ENCODE results near the gene RBBP7.

DNA sequence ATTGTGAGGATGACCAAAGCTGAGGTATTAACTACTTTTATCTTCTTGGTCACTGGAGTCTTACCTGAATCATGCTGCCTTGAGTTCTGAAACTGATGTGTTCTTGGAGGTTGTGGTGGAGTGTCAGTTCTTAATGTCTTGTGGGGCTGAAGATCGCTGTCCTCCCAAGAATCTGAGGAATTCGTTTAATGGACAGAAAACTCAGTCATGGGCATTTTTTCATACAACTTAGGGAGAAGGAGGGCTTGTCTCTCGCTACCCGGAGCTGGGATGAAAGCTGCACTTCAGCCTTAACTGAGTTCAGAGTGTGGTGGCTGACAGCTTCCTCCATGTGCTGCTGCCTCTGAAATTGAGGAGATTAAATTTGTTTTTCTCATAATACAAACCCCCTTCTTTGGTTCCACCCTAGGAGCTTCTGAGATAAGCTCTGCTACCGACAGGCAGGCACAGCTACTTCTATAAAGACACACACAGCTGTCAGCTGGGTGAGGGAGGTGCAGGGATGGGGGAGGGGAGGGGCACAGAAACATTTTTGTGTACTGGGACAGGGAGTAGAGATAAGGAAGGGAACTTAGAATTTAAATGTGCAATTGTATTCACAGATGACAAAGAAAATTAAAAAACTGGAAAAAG is 30.8 kb downstream of the RBBP7 start:
- TF ChIP-seq, protein P1, sequence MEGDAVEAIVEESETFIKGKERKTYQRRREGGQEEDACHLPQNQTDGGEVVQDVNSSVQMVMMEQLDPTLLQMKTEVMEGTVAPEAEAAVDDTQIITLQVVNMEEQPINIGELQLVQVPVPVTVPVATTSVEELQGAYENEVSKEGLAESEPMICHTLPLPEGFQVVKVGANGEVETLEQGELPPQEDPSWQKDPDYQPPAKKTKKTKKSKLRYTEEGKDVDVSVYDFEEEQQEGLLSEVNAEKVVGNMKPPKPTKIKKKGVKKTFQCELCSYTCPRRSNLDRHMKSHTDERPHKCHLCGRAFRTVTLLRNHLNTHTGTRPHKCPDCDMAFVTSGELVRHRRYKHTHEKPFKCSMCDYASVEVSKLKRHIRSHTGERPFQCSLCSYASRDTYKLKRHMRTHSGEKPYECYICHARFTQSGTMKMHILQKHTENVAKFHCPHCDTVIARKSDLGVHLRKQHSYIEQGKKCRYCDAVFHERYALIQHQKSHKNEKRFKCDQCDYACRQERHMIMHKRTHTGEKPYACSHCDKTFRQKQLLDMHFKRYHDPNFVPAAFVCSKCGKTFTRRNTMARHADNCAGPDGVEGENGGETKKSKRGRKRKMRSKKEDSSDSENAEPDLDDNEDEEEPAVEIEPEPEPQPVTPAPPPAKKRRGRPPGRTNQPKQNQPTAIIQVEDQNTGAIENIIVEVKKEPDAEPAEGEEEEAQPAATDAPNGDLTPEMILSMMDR (IDR thresholded peaks at IDR 0.05): no peak
- TF ChIP-seq POLR2A (IDR thresholded peaks at IDR 0.05): no peak

Data from thyroid gland (tissue), 4 donors.